ENCODE data around the gene OARD1.

OARD1 gene

DNA sequence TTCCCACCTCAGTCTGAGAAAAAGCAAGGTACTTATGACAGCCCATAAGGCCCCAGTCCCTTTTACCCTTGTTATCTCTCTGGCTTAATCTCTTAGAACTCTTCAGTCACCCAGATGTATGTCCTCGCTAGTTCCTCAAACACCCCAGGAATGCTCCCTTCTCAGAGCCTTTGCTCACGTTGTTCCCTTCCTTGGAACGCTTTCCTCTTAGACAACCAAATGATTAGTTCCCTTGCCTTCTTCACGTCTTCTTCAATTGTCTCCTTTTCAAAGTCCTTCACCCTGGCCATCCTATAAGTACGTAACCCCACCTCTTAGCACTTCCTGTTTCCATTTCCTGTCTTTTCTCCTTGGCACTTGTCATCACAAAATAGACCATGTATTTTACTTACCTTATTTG, 20.3 kb downstream of the OARD1 start:
- no peak for DNase-seq (ENCODE audit: low read depth)
- no peak overlapping the region for H3K4me3 ChIP-seq (ENCODE audit: low read depth, low read length)

GRCh38 chr6:41050536-41050935, 21.6 kb downstream of the OARD1 start:
- DNase-seq (ENCODE audit: low read depth) = no peak

GRCh38 chr6:41049955-41050354, 22.2 kb downstream of the OARD1 start:
- no peak overlapping the region for H3K4me3 ChIP-seq (ENCODE audit: low read depth, low read length)
- no peak for DNase-seq (ENCODE audit: low read depth)

More at GRCh38 chr6:41050536-41050935, 21.6 kb downstream of the OARD1 start:
- no peak overlapping the region for H3K4me3 ChIP-seq (ENCODE audit: low read depth, low read length)

GRCh38 chr6:41049521-41049920, 22.6 kb downstream of the OARD1 start:
- no peak for DNase-seq (ENCODE audit: low read depth)
- H3K4me3 ChIP-seq (ENCODE audit: low read depth, low read length) = no peak overlapping the region

DNA sequence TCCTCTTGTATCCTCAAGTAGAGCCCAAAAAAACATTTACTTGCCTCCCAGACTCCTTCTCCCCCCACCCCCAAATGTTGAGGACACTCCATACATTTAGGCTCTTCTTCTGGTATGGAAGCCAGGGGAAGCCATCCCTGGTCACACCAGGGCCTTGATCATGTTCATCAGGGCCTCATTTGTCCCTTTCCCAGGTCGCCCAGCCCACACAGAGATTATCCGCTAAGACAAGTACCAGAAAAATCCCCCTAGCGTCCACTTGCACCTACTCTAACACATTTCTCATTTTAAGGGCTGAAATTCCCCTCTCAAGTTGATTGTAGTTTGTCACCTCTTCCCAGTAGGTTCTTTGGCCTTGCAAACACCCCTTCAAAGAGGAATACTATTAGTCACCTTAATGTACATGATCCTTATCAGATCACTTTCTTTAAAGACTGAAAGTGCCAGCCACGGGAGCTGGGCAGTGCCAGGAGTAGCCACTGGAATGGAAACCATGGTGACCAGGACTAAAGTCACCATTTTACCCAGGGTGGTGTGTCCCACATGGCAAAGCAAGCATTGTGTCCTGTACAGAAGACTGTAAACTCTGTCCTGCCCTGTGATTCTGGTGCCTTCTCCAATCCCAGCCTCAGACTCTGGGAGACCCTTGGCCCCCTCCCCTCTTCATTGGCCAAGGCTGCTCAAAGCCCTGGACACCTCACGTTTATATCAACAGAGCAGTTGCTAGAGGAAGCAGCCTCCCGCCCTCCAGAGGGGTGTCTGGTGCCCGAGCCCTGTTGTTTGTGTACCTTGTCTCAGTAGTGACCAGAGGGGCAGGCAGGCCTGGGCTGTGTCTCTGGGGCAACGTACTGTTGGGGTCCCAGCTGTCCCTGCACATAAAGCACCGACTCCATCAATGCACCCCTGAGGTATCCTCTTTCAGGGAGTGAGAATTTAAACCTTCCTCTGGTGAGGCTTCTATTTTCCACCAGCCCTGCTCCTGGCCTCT, 24.1 kb downstream of the OARD1 start:
- no peak for DNase-seq (ENCODE audit: low read depth)
- H3K4me3 ChIP-seq (ENCODE audit: low read depth, low read length) = no peak overlapping the region

DNA sequence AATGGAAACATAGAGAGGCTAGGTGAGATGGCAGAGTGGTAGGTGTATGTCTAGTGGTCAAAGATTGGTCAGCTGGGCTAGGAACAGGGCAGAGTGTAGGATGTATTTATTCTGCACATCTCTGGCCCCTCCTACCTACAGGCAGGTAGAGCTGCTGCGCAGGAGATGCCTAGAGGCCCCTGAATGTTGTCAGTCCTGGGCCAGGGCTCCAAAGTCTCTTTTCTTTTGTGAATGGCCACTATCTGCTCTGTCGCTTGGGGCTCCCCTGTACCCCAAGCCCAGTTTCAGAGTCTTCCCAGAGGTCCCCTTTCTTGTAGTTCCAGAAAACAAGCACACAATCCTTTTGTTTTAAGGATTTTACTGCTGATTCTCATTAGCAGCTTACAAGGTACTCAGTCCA, 24.9 kb downstream of the OARD1 start:
- no peak for DNase-seq (ENCODE audit: low read depth)
- H3K4me3 ChIP-seq (ENCODE audit: low read depth, low read length) = no peak overlapping the region

DNA sequence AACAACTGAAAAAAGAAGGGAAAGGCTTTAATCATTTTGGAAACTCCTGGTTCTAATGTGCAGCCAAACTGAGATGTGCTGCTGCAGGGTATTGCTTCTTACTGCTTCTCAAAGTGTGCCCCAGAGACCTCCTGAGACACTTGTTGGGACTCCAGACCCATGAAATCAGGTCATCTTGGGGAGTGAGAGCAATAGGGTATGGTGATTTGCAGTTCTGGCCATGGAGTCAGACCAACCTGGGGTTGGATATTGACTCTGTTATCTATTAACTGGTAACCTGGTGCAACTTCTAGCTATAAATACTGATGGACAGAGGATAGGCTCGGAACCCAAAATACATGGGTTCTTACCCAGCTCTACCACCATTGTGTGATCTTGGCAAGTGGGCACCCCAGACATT, 26.1 kb downstream of the OARD1 start:
- DNase-seq (ENCODE audit: low read depth) = no peak
- H3K4me3 ChIP-seq (ENCODE audit: low read depth, low read length) = no peak overlapping the region

DNA sequence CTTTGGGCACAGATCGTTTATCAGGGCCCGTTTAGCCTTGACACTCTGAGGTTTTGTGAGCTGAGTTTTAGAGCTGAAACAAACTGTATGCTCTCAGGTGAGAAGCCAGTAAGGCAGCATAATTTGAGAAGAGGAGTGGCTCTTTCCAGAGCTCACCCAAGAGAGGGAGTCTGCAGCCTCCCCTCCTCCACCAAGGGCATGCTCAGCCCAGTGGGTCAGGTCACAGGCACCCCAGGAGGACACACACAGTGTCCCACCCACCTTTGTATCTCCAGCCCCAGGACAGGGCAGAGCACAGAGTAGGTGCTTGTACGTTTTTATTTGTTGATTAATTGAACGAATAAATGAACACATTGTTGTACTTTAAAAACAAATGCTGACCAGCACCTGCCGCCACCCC, 26.5 kb downstream of the OARD1 start:
- DNase-seq (ENCODE audit: low read depth) = no peak
- no peak overlapping the region for H3K4me3 ChIP-seq (ENCODE audit: low read depth, low read length)

- no peak for DNase-seq (ENCODE audit: low read depth)
- no peak overlapping the region for H3K4me3 ChIP-seq (ENCODE audit: low read depth, low read length)
Observed at GRCh38 chr6:41043151-41043550, 29.0 kb downstream of the OARD1 start.

- H3K4me3 ChIP-seq (ENCODE audit: low read depth, low read length) = no peak within 1 kb of the TSS
- DNase-seq (ENCODE audit: low read depth) = no peak
Observed at GRCh38 chr6:41042226-41043055, 29.7 kb downstream of the OARD1 start, which contains the start of gene TSPO2. Gene TSPO2 (plus strand): TSS chr6:41042467. CDS start chr6:41042986, 519 bp downstream.

GRCh38 chr6:41040940-41041536, 31.1 kb downstream of the OARD1 start:
- H3K4me3 ChIP-seq (ENCODE audit: low read depth, low read length) = no peak overlapping the region
- DNase-seq (ENCODE audit: low read depth) = no peak

- no peak for DNase-seq (ENCODE audit: low read depth)
- no peak overlapping the region for H3K4me3 ChIP-seq (ENCODE audit: low read depth, low read length)
Observed at GRCh38 chr6:41040101-41040939, 31.8 kb downstream of the OARD1 start.

DNA sequence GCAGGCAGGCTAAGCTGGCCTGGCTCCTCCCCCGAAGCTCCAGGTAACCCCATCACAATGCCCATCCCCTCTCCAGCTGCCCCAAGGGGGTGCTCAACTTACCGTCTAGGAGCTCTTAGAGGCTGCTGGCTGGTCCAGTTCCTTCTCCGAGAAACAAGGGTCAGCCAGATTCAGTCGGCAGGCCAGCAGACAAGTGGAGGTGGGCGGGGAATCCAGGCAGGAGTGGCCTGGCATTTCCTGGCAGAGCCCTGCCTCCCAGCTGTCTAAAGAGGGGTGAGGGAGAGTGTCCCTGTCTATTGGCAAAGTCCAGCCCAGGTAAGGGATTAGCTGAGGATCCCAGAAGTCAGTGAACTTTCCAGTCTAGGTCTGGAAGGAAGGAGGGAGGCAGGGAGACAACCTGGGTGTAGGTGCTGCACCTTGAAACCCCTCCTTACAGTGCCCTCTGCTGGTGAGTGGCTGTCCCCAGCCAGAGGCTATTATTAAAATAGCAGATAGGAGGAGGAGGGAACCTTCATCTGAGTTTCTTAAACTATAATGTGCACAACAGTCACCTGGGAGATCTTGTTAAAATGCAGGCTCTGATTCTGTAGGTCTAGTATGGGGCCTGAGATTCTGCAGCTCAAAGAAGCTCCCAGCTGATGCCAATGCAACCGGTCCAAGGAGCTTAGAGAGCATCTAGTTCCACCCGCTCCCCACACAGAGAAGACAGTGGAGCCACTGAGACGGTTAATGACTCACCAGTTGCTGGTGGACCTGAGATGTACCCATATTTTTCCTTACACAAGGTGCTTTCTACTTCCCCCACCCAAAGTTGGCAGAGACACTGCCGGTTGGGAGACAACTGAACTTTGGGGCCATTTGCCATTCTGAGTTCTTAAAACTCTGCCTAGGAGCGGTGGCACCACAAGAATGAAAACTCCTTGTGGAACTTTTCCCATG, 32.8 kb downstream of the OARD1 start, which contains the start of gene UNC5CL:
TSS of gene UNC5CL (minus strand) at position 162 of the 939 bp plus-strand sequence. CDS start 4,147 bp downstream, outside the sequence.
- no peak for DNase-seq (ENCODE audit: low read depth)
- no peak within 1 kb of the TSS for H3K4me3 ChIP-seq (ENCODE audit: low read depth, low read length)

DNA sequence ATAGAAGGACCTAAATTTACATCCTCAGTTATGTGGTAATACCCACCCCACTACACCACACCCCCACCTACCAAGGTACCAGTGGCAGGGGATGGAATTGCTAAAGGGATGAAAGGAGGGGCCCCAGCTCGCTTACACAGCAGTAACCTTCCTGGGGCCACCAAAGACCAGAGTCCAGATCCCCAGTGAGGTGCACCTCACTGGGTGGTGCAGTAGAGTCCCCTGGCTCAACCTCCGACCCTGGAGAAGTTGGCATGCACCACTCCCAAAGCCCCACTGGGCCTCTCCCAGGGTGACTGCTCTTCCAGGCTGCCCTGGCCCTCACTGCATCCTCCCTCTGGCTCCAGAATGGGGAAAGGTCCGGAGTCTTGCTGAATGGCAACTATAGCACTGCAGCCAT, 34.0 kb downstream of the OARD1 start:
- no peak overlapping the region for H3K4me3 ChIP-seq (ENCODE audit: low read depth, low read length)
- DNase-seq (ENCODE audit: low read depth) = no peak

- no peak for DNase-seq (ENCODE audit: low read depth)
- no peak overlapping the region for H3K4me3 ChIP-seq (ENCODE audit: low read depth, low read length)
Observed at GRCh38 chr6:41037107-41037900, 34.9 kb downstream of the OARD1 start.

GRCh38 chr6:41036601-41037000, 35.6 kb downstream of the OARD1 start:
- no peak overlapping the region for H3K4me3 ChIP-seq (ENCODE audit: low read depth, low read length)
- DNase-seq (ENCODE audit: low read depth) = no peak

- no peak overlapping the region for H3K4me3 ChIP-seq (ENCODE audit: low read depth, low read length)
Observed at GRCh38 chr6:41036186-41036585, 36.0 kb downstream of the OARD1 start.

More at GRCh38 chr6:41036186-41036585, 36.0 kb downstream of the OARD1 start:
- DNase-seq (ENCODE audit: low read depth) = no peak

Data from skeletal muscle cell (primary cell).